Central memory CD8-positive, alpha-beta T cell (primary cell): Measurements from ENCODE around the gene PAPSS2.

Experiments
- ATAC-seq: fragments of 150-1000 bp; cut with Tn5 transposase; replicated peaks from 2 replicates; pipeline ENCODE4 v1.10.0; 2022; ENCODE audit warnings: mild to moderate bottlenecking, moderate FRiP score, moderate number of reproducible peaks; ENCODE audit not compliant: poor library complexity, severe bottlenecking; ENCODE audit errors: extremely low read depth
- DNase-seq, 2 donors: peaks; one replicate each; pipeline ENCODE4 v3.0.0; 2021; ENCODE audit warnings: low spot score in 2 of 2
- H3K27ac Mint-ChIP-seq: one replicate; pipeline ENCODE4 v1.8.0; 2022; ENCODE audit warnings: low read depth, mild to moderate bottlenecking, moderate library complexity, mixed read lengths
- H3K27me3 Mint-ChIP-seq: one replicate; pipeline ENCODE4 v1.8.0; 2022; ENCODE audit warnings: mixed read lengths
- H3K36me3 Mint-ChIP-seq: one replicate; pipeline ENCODE4 v1.8.0; 2022; ENCODE audit warnings: mild to moderate bottlenecking, moderate library complexity, mixed read lengths; ENCODE audit not compliant: insufficient read depth
- H3K4me1 Mint-ChIP-seq: one replicate; pipeline ENCODE4 v1.8.0; 2022; ENCODE audit warnings: mixed read lengths
- H3K4me3 Mint-ChIP-seq: one replicate; pipeline ENCODE4 v1.8.0; 2022; ENCODE audit warnings: mild to moderate bottlenecking, moderate library complexity, mixed read lengths
- H3K9me3 Mint-ChIP-seq: one replicate; pipeline ENCODE4 v1.8.0; 2022; ENCODE audit warnings: mixed read lengths

Gene PAPSS2

DNA sequence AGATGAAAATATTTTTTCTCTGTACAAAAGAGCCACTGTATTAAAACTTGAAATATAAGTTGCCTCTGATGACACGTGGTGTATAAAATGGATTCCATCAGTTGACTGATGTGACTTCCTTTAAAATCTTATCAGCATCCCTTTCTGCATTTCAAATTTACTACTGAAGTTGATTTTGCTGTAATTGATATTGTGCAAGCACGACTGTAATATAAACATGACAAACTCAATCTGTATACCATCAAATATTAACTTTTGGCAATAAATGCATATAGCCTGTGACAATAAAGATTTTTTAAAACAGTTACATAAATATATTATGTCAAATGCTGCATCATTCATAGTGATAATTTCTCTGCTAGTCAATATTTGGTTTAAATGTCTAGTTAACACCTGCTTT, 7.8 kb downstream of the PAPSS2 start:
- DNase-seq (no peak), ATAC-seq (no peak)
- no peak overlapping the region for H3K4me3 Mint-ChIP-seq

GRCh38 chr10:87668324-87669074, 8.8 kb downstream of the PAPSS2 start:
- H3K27me3 Mint-ChIP-seq = peaks cover 27% of the 10 kb centered on the region

More for the DNA sequence above, 7.8 kb downstream of the PAPSS2 start:
- Mint-ChIP-seq H3K36me3 (no peaks in the 10 kb centered on the region), H3K27me3 (peaks cover 31% of the 10 kb centered on the region), H3K4me1 (no peaks in the 10 kb centered on the region), H3K27ac (no peak overlapping the region), H3K9me3 (no peaks in the 10 kb centered on the region)

DNA sequence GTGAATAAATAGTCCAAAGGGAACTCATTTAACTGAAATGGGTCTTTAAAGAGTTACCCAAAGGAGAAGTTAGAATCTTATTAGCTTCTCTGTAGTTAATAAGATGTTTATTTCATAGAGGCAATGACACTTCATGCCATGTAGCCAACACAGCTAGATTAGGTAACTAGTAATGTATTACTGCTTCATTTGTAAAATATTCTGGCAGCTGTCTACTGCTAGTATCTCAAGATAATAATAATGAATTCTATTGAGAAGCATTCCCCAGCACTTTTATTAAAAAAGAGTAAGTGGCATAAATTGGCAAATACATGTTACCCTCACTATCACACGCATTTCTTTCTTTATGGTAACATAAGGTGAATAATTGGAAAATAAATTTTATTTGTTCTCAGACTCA, 10.1 kb downstream of the PAPSS2 start:
- Mint-ChIP-seq H3K4me1 (no peaks in the 10 kb centered on the region), H3K4me3 (no peak overlapping the region), H3K9me3 (no peaks in the 10 kb centered on the region)

More at GRCh38 chr10:87668324-87669074, 8.8 kb downstream of the PAPSS2 start:
- Mint-ChIP-seq H3K4me3 (no peak overlapping the region), H3K36me3 (no peaks in the 10 kb centered on the region), H3K27ac (no peak overlapping the region), H3K4me1 (no peaks in the 10 kb centered on the region), H3K9me3 (no peaks in the 10 kb centered on the region)
- no peak for ATAC-seq
- no peak for DNase-seq

DNA sequence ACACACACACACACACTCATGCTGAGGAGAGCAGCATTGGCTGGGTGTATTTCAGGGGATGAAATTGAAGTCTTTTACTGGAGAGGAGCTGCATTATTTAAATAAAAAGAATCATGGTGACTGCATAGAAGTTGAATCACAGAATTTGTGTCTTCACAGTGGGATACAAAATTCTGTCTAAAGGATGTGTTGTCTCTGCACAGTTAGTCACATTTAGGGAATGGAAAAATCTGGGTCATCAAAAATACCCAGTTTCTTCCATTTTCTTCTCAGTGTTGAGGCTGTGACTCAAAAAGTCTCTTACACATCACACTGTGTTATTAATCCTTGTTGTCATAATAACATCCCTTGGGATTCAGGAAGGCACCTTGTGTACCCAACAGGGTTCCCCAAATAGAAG, 10.9 kb downstream of the PAPSS2 start:
- Mint-ChIP-seq H3K36me3 (no peaks in the 10 kb centered on the region), H3K27me3 (peaks cover 27% of the 10 kb centered on the region), H3K27ac (no peak overlapping the region), H3K4me1 (no peaks in the 10 kb centered on the region), H3K9me3 (no peaks in the 10 kb centered on the region), H3K4me3 (no peak overlapping the region)
- ATAC-seq (no peak), DNase-seq (no peak)

More for the DNA sequence above, 10.1 kb downstream of the PAPSS2 start:
- Mint-ChIP-seq H3K36me3 (no peaks in the 10 kb centered on the region), H3K27ac (no peak overlapping the region), H3K27me3 (peaks cover 27% of the 10 kb centered on the region)
- no peak for ATAC-seq
- DNase-seq = no peak

GRCh38 chr10:87671139-87671815, 11.6 kb downstream of the PAPSS2 start:
- ATAC-seq (no peak), DNase-seq (no peak)
- H3K4me1 Mint-ChIP-seq = no peaks in the 10 kb centered on the region
- no peak overlapping the region for H3K27ac Mint-ChIP-seq
- H3K36me3 Mint-ChIP-seq = no peaks in the 10 kb centered on the region
- H3K9me3 Mint-ChIP-seq = no peaks in the 10 kb centered on the region
- H3K4me3 Mint-ChIP-seq = no peak overlapping the region
- H3K27me3 Mint-ChIP-seq = peaks cover 27% of the 10 kb centered on the region

GRCh38 chr10:87672551-87672950, 12.9 kb downstream of the PAPSS2 start:
- DNase-seq (no peak), ATAC-seq (no peak)
- Mint-ChIP-seq H3K4me3 (no peak overlapping the region), H3K9me3 (no peaks in the 10 kb centered on the region), H3K4me1 (no peaks in the 10 kb centered on the region), H3K27ac (no peak overlapping the region), H3K36me3 (no peaks in the 10 kb centered on the region), H3K27me3 (peaks cover 32% of the 10 kb centered on the region)

GRCh38 chr10:87674943-87675342, 15.3 kb downstream of the PAPSS2 start:
- DNase-seq = no peak
- H3K4me1 Mint-ChIP-seq = no peaks in the 10 kb centered on the region
- peaks cover 37% of the 10 kb centered on the region for H3K27me3 Mint-ChIP-seq
- H3K9me3 Mint-ChIP-seq = no peaks in the 10 kb centered on the region
- ATAC-seq = no peak
- no peak overlapping the region for H3K4me3 Mint-ChIP-seq
- H3K36me3 Mint-ChIP-seq = no peaks in the 10 kb centered on the region
- H3K27ac Mint-ChIP-seq = no peak overlapping the region

DNA sequence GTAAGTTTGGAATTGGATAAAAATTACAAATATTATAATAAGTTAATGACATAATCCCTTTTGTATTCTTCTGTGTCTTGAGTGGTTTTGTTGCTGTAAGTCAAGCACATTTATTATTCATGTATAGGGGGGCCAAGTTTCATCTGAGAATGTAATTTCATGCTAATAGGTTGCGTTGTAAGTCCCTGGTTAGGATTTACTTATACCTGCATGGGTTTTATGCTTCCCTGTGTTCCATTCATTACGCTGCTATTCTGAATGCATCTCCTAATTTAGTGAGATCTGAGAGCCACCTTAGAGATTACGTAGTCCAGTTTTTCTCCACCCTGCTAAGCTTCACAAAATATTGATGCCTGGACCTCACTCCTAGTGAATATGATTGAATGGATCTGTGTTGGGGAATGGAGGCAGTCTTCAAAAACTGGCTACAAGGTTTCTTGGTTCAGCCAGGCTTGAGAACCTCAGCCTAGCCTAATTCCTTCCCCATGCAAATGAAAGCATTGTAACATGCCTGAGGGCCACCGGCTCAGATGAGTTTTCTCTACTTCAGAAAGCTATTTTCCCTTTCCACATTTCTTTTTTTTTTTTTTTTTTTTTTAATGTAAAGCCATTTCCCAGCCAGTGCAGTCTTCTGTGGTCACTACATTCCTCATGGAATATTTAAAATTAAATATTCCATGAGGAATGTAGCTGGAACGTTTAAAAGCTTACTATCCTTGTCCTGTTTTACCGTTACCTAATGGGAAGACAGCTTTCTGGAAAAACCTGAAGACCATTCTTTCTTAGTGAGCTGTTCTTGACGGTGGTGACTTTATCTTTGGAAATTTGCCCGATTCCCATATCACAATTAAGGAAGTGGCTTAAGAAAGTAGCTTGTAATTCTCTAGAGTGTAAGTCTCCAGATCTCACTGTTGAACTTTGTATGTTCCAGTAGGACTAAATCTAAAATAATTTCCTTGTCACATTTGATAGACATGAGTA, 16.0 kb downstream of the PAPSS2 start:
- H3K27ac Mint-ChIP-seq = no peak overlapping the region
- ATAC-seq = no peak

DNA sequence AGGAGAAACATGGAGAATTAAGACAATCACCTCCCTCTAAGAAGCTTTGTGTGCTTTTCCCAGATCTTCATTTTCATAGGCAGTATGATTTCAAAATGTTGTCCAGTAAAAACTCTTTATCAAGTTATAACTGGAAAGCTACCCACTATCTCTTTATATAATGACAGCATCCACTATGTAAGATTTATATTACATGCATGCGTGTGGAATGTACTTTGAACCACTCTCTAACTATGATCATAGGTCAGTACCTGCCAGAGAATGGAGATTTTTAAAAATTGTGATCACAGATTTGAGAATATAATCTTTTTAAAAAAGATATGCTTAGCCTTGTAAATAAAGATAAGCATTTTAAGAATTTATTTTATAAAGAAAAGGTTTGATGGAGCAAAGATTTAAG, 17.9 kb downstream of the PAPSS2 start:
- Mint-ChIP-seq H3K4me1 (no peaks in the 10 kb centered on the region), H3K36me3 (no peaks in the 10 kb centered on the region), H3K9me3 (no peaks in the 10 kb centered on the region), H3K27me3 (peaks cover 18% of the 10 kb centered on the region), H3K27ac (no peak overlapping the region), H3K4me3 (no peak overlapping the region)
- no peak for DNase-seq
- ATAC-seq = no peak

More for the DNA sequence above, 16.0 kb downstream of the PAPSS2 start:
- H3K4me3 Mint-ChIP-seq = no peak overlapping the region
- H3K4me1 Mint-ChIP-seq = no peaks in the 10 kb centered on the region
- no peak for DNase-seq
- H3K36me3 Mint-ChIP-seq = no peaks in the 10 kb centered on the region
- H3K9me3 Mint-ChIP-seq = no peaks in the 10 kb centered on the region
- peaks cover 30% of the 10 kb centered on the region for H3K27me3 Mint-ChIP-seq

GRCh38 chr10:87678302-87678701, 18.6 kb downstream of the PAPSS2 start:
- Mint-ChIP-seq H3K4me3 (no peak overlapping the region), H3K9me3 (no peaks in the 10 kb centered on the region), H3K27ac (no peak overlapping the region), H3K4me1 (no peaks in the 10 kb centered on the region), H3K27me3 (peaks cover 18% of the 10 kb centered on the region), H3K36me3 (no peaks in the 10 kb centered on the region)
- ATAC-seq = no peak
- no peak for DNase-seq

DNA sequence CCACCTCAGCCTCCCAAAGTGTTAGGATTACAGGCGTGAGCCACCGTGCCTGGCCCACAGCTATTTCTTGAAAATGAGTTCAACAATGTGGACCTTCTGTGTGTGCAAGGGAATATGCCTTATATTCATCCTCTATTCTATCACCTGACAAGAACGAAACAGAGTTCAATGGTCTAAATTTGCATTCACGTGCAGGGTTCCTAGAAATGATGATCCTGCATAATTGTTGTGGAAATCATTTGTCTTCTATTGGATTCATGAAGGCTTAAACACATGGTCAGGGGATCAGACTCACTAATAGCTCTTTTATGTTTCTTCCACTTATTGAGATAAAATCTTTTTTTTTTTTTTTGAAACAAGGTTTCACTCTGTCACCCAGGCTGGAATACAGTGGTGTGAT, 23.7 kb downstream of the PAPSS2 start:
- no peaks in the 10 kb centered on the region for H3K4me1 Mint-ChIP-seq
- no peak for ATAC-seq
- peaks cover 17% of the 10 kb centered on the region for H3K27me3 Mint-ChIP-seq
- no peaks in the 10 kb centered on the region for H3K9me3 Mint-ChIP-seq
- peaks cover 2% of the 10 kb centered on the region for H3K36me3 Mint-ChIP-seq
- no peak for DNase-seq
- H3K4me3 Mint-ChIP-seq = no peak overlapping the region
- H3K27ac Mint-ChIP-seq = no peak overlapping the region

DNA sequence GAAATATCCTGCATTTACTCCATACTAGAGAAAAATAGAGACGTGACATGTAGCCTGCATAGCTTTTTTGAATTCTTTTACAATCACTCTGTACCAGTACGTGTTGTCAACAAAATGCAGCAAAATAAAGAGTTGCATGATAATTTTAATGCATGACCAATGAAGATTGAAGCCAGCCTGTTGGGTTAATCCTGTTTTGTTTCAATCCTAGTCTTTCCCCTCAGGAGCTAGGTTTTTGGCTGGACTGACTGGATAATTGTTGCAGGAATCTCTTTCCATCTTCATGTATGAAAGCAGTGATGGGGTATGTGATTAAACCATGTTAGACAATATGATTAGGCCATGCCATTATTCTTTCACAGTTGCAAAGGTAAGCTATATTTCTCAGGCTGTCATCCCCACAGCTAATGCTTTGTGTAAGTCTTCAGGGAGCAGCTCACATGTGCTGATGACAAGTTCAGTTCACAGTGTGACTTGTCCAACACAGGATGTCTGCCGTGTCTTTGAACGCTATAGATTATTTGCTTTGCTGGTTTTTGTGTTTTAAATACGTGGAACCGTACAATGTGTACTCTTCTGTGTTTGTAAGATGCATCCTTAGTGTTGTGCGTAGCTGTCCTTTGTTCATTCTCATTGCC, 24.4 kb downstream of the PAPSS2 start:
- Mint-ChIP-seq H3K4me1 (no peaks in the 10 kb centered on the region), H3K4me3 (no peak overlapping the region), H3K9me3 (no peaks in the 10 kb centered on the region), H3K36me3 (peaks cover 2% of the 10 kb centered on the region), H3K27ac (no peak overlapping the region), H3K27me3 (peaks cover 11% of the 10 kb centered on the region)
- DNase-seq (no peak), ATAC-seq (no peak)
